ENCODE results near the gene CMPK2.

Gene CMPK2, protein sequence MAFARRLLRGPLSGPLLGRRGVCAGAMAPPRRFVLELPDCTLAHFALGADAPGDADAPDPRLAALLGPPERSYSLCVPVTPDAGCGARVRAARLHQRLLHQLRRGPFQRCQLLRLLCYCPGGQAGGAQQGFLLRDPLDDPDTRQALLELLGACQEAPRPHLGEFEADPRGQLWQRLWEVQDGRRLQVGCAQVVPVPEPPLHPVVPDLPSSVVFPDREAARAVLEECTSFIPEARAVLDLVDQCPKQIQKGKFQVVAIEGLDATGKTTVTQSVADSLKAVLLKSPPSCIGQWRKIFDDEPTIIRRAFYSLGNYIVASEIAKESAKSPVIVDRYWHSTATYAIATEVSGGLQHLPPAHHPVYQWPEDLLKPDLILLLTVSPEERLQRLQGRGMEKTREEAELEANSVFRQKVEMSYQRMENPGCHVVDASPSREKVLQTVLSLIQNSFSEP

GRCh38 chr2:6865346-6866274 is at the start of gene CMPK2:
TSS of gene CMPK2 (minus strand) at chr2:6865907. CDS start at chr2:6865696, 211 bp downstream.
- Histone ChIP-seq H3K4me3 (ENCODE audit: low read depth in 1 of 2, low read length in 1 of 2) (peak within 1 kb of the TSS; percentile 66 to 74), H3K27me3 (peaks cover 28% of the 10 kb centered on the region), H3K9me3 (no peaks in the 10 kb centered on the region), H3K36me3 (peaks cover 4% of the 10 kb centered on the region), H3K27ac (peak within 1 kb of the TSS; percentile 78), H3K4me1 (ENCODE audit: control insufficient read depth in 1 of 2, insufficient read depth in 1 of 2, low read depth in 1 of 2, low read length in 1 of 2) (peaks cover 14 to 17% of the 10 kb centered on the region in 2 experiments)
- TF ChIP-seq CTCF (IDR thresholded peaks at IDR 0.05): no peak

GRCh38 chr2:6915399-6915798 is 49.7 kb upstream of the CMPK2 start:
- no peaks in the 10 kb centered on the region for H3K27me3 ChIP-seq
- no peak overlapping the region for H3K27ac ChIP-seq
- no peak overlapping the region for H3K4me3 ChIP-seq (ENCODE audit: low read depth in 1 of 2, low read length in 1 of 2)
- H3K9me3 ChIP-seq: no peaks in the 10 kb centered on the region
- no peak for TF ChIP-seq CTCF (IDR thresholded peaks at IDR 0.05)
- H3K36me3 ChIP-seq: no peaks in the 10 kb centered on the region
- H3K4me1 ChIP-seq (ENCODE audit: control insufficient read depth in 1 of 2, insufficient read depth in 1 of 2, low read depth in 1 of 2, low read length in 1 of 2): peaks cover 19% of the 10 kb centered on the region in 2 experiments

GRCh38 chr2:6914828-6915227 is 49.1 kb upstream of the CMPK2 start:
- no peak overlapping the region for H3K4me3 ChIP-seq (ENCODE audit: low read depth in 1 of 2, low read length in 1 of 2)
- H3K27me3 ChIP-seq: no peaks in the 10 kb centered on the region
- no peak for TF ChIP-seq CTCF (IDR thresholded peaks at IDR 0.05)
- H3K9me3 ChIP-seq: no peaks in the 10 kb centered on the region
- H3K4me1 ChIP-seq (ENCODE audit: control insufficient read depth in 1 of 2, insufficient read depth in 1 of 2, low read depth in 1 of 2, low read length in 1 of 2): peaks cover 19% of the 10 kb centered on the region in 2 experiments
- no peaks in the 10 kb centered on the region for H3K36me3 ChIP-seq
- no peak overlapping the region for H3K27ac ChIP-seq

GRCh38 chr2:6913415-6914157 is 47.9 kb upstream of the CMPK2 start:
- no peaks in the 10 kb centered on the region for H3K9me3 ChIP-seq
- no peak for TF ChIP-seq CTCF (IDR thresholded peaks at IDR 0.05)

GRCh38 chr2:6911721-6912120 is 46.0 kb upstream of the CMPK2 start:
- Histone ChIP-seq H3K27me3 (no peaks in the 10 kb centered on the region), H3K27ac (no peak overlapping the region), H3K4me1 (ENCODE audit: control insufficient read depth in 1 of 2, insufficient read depth in 1 of 2, low read depth in 1 of 2, low read length in 1 of 2) (peaks cover under 1% of the 10 kb centered on the region in 2 experiments), H3K9me3 (no peaks in the 10 kb centered on the region), H3K4me3 (ENCODE audit: low read depth in 1 of 2, low read length in 1 of 2) (no peak overlapping the region), H3K36me3 (no peaks in the 10 kb centered on the region)
- TF ChIP-seq CTCF (IDR thresholded peaks at IDR 0.05): no peak

More at GRCh38 chr2:6913415-6914157, 47.9 kb upstream of the CMPK2 start:
- H3K4me1 ChIP-seq (ENCODE audit: control insufficient read depth in 1 of 2, insufficient read depth in 1 of 2, low read depth in 1 of 2, low read length in 1 of 2): peaks cover 9 to 10% of the 10 kb centered on the region in 2 experiments
- no peak overlapping the region for H3K4me3 ChIP-seq (ENCODE audit: low read depth in 1 of 2, low read length in 1 of 2)
- no peak overlapping the region for H3K27ac ChIP-seq
- no peaks in the 10 kb centered on the region for H3K27me3 ChIP-seq
- no peaks in the 10 kb centered on the region for H3K36me3 ChIP-seq

All from neutrophil (primary cell).